GM23248 (cell line): ENCODE measurements around the gene NR3C1. TPM values are rescaled to one million over a fixed set of nuclear protein-coding genes. Genes with fewer than 3 reads are reported as not detected.
A peak's percentile ranks its signal among the peaks of the same experiment; 100 is the strongest.

Experiments
- DNase-seq: peaks from one replicate; pipeline ENCODE4 v3.0.0-alpha.2; 2015
- H2AFZ ChIP-seq: fragments of 200-600 bp; sonication (generic); 2 replicates; pipeline ENCODE4 v1.6.1; 2016; ENCODE audit warnings: antibody characterized with exemption
- H3F3A ChIP-seq: fragments of 200-600 bp; sonication (generic); 2 replicates; pipeline ENCODE4 v1.6.1; 2016; ENCODE audit warnings: mild to moderate bottlenecking, antibody characterized with exemption, mixed run types; ENCODE audit not compliant: insufficient read depth
- H3K27ac ChIP-seq: fragments of 200-600 bp; sonication (generic); 2 replicates; pipeline ENCODE4 v1.5.1; 2016; ENCODE audit warnings: mild to moderate bottlenecking
- H3K27me3 ChIP-seq: fragments of 200-600 bp; sonication (generic); replicated peaks from 2 replicates; pipeline ENCODE4 v1.6.1; 2016; ENCODE audit warnings: mild to moderate bottlenecking; ENCODE audit not compliant: insufficient read depth
- H3K36me3 ChIP-seq: fragments of 200-600 bp; sonication (generic); 2 replicates; pipeline ENCODE4 v1.6.1; 2016; ENCODE audit warnings: low read depth, mild to moderate bottlenecking
- H3K4me1 ChIP-seq: fragments of 200-600 bp; sonication (generic); 2 replicates; pipeline ENCODE4 v1.6.1; 2016; ENCODE audit warnings: mild to moderate bottlenecking; ENCODE audit not compliant: insufficient read depth
- H3K4me2 ChIP-seq: fragments of 200-600 bp; sonication (generic); one replicate; pipeline ENCODE4 v1.6.1; 2016; ENCODE audit warnings: mild to moderate bottlenecking; ENCODE audit not compliant: unreplicated experiment
- H3K4me3 ChIP-seq: fragments of 200-600 bp; sonication (generic); 2 replicates; pipeline ENCODE4 v1.5.1; 2016; ENCODE audit warnings: mild to moderate bottlenecking
- H3K79me2 ChIP-seq: fragments of 200-600 bp; sonication (generic); 2 replicates; pipeline ENCODE4 v1.6.1; 2016; ENCODE audit warnings: mild to moderate bottlenecking; ENCODE audit not compliant: insufficient read depth
- H3K9ac ChIP-seq: fragments of 200-600 bp; sonication (generic); 2 replicates; pipeline ENCODE4 v1.6.1; 2016; ENCODE audit warnings: mild to moderate bottlenecking
- H3K9me2 ChIP-seq: fragments of 200-600 bp; sonication (generic); 2 replicates; pipeline ENCODE4 v1.6.1; 2016; ENCODE audit warnings: mixed run types, mild to moderate bottlenecking, moderate library complexity; ENCODE audit not compliant: insufficient read depth
- H3K9me3 ChIP-seq: fragments of 200-600 bp; sonication (generic); one replicate; pipeline ENCODE4 v1.6.1; 2017; ENCODE audit warnings: low read depth
- H4K20me1 ChIP-seq: fragments of 200-600 bp; sonication (generic); 2 replicates; pipeline ENCODE4 v1.6.0; 2016; ENCODE audit not compliant: insufficient read depth
- EZH2 ChIP-seq: fragments of 200-600 bp; sonication (generic); IDR thresholded peaks from 2 replicates; pipeline ENCODE4 v1.6.1; 2018; ENCODE audit warnings: antibody characterized with exemption, mild to moderate bottlenecking; ENCODE audit not compliant: insufficient read depth, poor library complexity, severe bottlenecking
- EZH2phosphoT487 ChIP-seq: fragments of 200-600 bp; sonication (generic); IDR thresholded peaks from 2 replicates; pipeline ENCODE4 v1.6.1; 2018; ENCODE audit warnings: antibody characterized with exemption, moderate library complexity, mild to moderate bottlenecking, low read depth; ENCODE audit not compliant: insufficient read depth
- WGBS, 2 experiments: methylation state at CpG; one replicate each; pipeline ENCODE4 v1.1.6; 2015 to 2017; ENCODE audit warnings: low lambda C conversion rate in 2 of 2, low coverage in 1 of 2; ENCODE audit errors: missing lambda C conversion rate in 2 of 2; 5-methylcytosine and 5-hydroxymethylcytosine counted together
- in situ Hi-C: fragments of 300-500 bp; cut with MboI; formaldehyde crosslinking; loops from 2 replicates; pipeline ENCODE4 v1.15.0; 2020
- polyA plus RNA-seq: library from polyadenylated mRNA; unstranded; fragments of >200 nt; fragmentation: Nextera tagmentation; extraction: Ambion mirVana; gene quantifications from 2 replicates; pipeline ENCODE4 v1.2.1, GENCODE V29; 2016
- total RNA-seq: library from RNA; depleted of rRNA; stranded (reverse); fragments of >200 nt; shearing (Covaris generic); gene quantifications from 2 replicates; pipeline ENCODE4 v1.2.3, GENCODE V29; 2014

NR3C1 gene
- total and polyA plus RNA-seq, 2 experiments from 2014 or later = 103 to 121 TPM

DNA sequence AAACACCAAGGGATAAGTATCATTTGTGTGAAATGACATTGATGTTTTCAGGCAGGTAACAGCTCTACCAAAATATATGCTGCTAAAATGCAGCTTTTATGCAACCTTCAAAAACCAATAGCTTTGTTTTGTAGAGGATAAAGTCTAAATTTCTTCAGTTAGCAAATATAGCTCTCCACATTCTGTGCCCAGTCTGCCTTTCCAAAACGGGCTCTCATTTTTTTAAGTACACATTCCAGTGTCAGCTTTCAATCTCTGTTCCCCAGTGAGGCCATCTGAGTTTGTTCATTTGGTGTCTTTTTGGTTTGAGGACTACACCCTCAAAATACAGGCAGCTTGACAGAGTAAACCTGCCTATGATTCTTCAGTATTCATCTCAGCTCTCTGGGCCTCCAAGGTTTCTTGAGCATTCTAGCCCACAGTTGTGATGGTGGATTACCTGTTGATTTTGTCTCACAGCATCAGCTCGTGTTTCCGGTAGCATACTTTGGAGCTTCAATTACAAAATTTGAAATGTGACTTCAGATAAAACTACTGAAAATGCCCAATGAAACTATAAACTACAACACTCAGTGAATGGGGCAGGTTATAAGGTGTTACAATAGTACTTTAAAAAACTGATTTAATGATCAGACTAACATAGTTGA, 55.7 kb downstream of the NR3C1 start:
- peak overlapping the region; percentile 75 for H3K27ac ChIP-seq
- 0 out of 2 replicates have a peak overlapping the region, but pooled peaks have one; percentile 27 for H3K9ac ChIP-seq
- WGBS, 2 experiments = 54 to 59% methylated on average over 3 of the region's 3 CpGs
- no peak overlapping the region for H2AFZ ChIP-seq
- H3K9me2 ChIP-seq = no peaks in the 10 kb centered on the region
- in situ Hi-C loops = no loop called here
- peaks cover 12% of the 10 kb centered on the region for H3K36me3 ChIP-seq
- no peaks in the 10 kb centered on the region for H3K27me3 ChIP-seq
- TF ChIP-seq EZH2phosphoT487 = no peak
- TF ChIP-seq EZH2 = no peak
- no peak for DNase-seq
- peaks cover 75% of the 10 kb centered on the region for H3K4me1 ChIP-seq
- peaks cover 44% of the 10 kb centered on the region for H4K20me1 ChIP-seq
- peaks cover 77% of the 10 kb centered on the region for H3F3A ChIP-seq
- no peaks in the 10 kb centered on the region for H3K9me3 ChIP-seq
- H3K4me3 ChIP-seq = no peak overlapping the region
- H3K79me2 ChIP-seq = peaks cover 100% of the 10 kb centered on the region
- peak overlapping the region; percentile 30 for H3K4me2 ChIP-seq

DNA sequence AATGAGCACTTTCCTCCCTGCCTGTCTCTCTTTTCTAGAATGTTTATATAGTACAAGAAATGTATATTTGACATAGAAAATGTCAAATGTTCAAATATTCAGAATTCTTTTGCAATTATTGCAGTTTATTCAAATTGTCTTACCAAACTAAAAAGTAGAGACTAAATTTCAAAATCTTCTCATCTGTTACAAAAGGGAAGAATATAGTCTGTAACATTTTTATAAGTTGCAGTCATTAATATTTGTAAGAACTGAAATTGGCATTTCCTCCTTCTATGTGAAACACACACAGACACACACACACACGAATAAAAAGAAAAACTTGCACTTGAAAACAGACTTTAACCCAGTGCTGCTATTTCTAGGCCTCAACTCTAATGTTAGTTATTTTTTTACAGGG, 56.4 kb downstream of the NR3C1 start:
- TF ChIP-seq EZH2 (no peak), EZH2phosphoT487 (no peak)
- peak overlapping the region; percentile 75 for H3K27ac ChIP-seq

DNA sequence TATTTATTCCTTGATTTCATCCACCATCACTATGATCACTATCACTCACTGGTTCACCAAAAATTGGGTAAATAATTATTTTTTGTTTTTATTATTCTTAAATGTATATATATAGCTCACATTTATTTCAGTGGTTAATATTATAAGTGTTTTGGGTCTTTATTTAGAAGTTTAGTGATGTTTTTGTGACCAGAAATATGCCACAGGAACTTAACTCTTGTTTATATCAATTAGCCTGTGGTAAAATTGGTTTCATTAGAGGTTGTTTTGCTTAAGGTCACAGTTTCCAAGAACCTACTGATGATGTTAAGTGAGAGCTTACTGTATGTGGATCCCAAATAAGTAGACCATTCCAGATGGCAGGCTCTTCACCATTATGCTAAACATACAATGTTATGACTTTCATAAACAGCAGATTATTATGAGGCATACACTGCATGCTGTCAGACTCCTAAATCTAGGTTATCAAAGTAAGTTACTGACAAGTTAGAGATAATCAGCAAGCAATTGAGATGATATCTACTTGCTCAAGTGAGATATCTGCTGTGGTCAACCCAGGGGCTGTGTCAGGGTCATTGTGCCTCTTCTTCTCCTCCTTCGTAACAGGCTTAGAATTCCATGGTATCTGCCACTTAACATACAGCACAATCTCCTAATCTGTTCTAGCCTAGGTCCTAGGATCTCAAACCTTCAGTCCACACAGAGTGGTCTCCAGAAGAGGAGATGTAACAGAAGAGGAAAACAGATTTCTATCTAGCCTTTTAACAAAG, 57.6 kb downstream of the NR3C1 start:
- H3K9me3 ChIP-seq = no peaks in the 10 kb centered on the region
- no peaks in the 10 kb centered on the region for H3K27me3 ChIP-seq
- H3K9me2 ChIP-seq = no peaks in the 10 kb centered on the region
- peaks cover 72% of the 10 kb centered on the region for H3K4me1 ChIP-seq
- no peak overlapping the region for H3K4me3 ChIP-seq
- H2AFZ ChIP-seq = no peak overlapping the region
- 0 out of 2 replicates have a peak overlapping the region, but pooled peaks have one; percentile 1 for H3K27ac ChIP-seq
- in situ Hi-C loops = no loop called here
- TF ChIP-seq EZH2phosphoT487 (no peak), EZH2 (no peak)
- H3K36me3 ChIP-seq = peaks cover 7% of the 10 kb centered on the region; the same call in 1 of the 2 replicates
- peaks cover 76% of the 10 kb centered on the region for H3F3A ChIP-seq
- DNase-seq = no peak
- peaks cover 100% of the 10 kb centered on the region for H3K79me2 ChIP-seq
- H3K4me2 ChIP-seq = no peak overlapping the region
- 92 to 100% methylated on average over 1 of the region's 1 CpG for WGBS, 2 experiments
- H4K20me1 ChIP-seq = peaks cover 30% of the 10 kb centered on the region
- no peak overlapping the region for H3K9ac ChIP-seq

More for the DNA sequence above, 56.4 kb downstream of the NR3C1 start:
- Histone ChIP-seq H3K4me2 (peak overlapping the region; percentile 30), H3K9ac (peak overlapping the region; percentile 27), H3K9me3 (no peaks in the 10 kb centered on the region), H2AFZ (no peak overlapping the region), H4K20me1 (peaks cover 38% of the 10 kb centered on the region), H3K9me2 (no peaks in the 10 kb centered on the region), H3K27me3 (no peaks in the 10 kb centered on the region), H3K79me2 (peaks cover 100% of the 10 kb centered on the region), H3K4me3 (no peak overlapping the region), H3K36me3 (peaks cover 8% of the 10 kb centered on the region; the same call in 1 of the 2 replicates), H3F3A (peaks cover 77% of the 10 kb centered on the region), H3K4me1 (peaks cover 72% of the 10 kb centered on the region)
- in situ Hi-C loops = no loop called here
- 2 to 11% methylated on average over 1 of the region's 1 CpG for WGBS, 2 experiments
- peak; percentile 13 for DNase-seq

DNA sequence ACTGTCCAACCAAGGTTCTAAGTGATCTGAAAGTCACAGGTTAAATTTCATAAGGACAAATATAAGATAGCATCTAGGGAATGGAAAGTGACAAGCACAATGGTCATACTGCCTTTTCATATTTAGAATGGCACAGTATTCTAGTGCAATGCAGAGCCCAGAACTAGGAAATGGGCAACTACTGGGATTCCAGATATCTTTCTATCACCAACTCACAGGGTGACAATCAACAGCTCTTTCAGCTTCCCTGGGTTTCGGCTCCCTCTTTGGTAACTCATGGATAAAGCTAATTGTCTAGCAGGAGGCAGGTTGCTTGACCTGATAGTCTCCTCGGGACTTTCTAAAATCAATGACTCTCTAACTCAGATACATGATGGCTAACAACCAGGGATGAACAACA, 60.4 kb downstream of the NR3C1 start:
- Histone ChIP-seq H3K9me3 (no peaks in the 10 kb centered on the region), H3F3A (peaks cover 69% of the 10 kb centered on the region), H2AFZ (no peak overlapping the region), H4K20me1 (peaks cover 17% of the 10 kb centered on the region; the same call in 1 of the 2 replicates), H3K4me1 (peaks cover 59% of the 10 kb centered on the region), H3K4me2 (no peak overlapping the region), H3K9ac (no peak overlapping the region), H3K79me2 (peaks cover 100% of the 10 kb centered on the region), H3K9me2 (no peaks in the 10 kb centered on the region), H3K27ac (no peak overlapping the region), H3K27me3 (no peaks in the 10 kb centered on the region), H3K4me3 (no peak overlapping the region), H3K36me3 (peaks cover 21% of the 10 kb centered on the region)
- no peak for TF ChIP-seq EZH2phosphoT487
- no peak for TF ChIP-seq EZH2
- DNase-seq = no peak
- in situ Hi-C loops = no loop called here
- 98 to 100% methylated on average over 2 of the region's 2 CpGs for WGBS, 2 experiments
